GM21825 (cell line): ENCODE measurements around the gene MRTFB.
A peak's percentile ranks its signal among the peaks of the same experiment; 100 is the strongest.

Experiments used
- ATAC-seq: cut with Tn5 transposase; IDR thresholded peaks from one replicate; pipeline ENCODE4 v1.9.1; 2021; ENCODE audit warnings: mild to moderate bottlenecking, moderate library complexity; ENCODE audit not compliant: unreplicated experiment

MRTFB gene

DNA sequence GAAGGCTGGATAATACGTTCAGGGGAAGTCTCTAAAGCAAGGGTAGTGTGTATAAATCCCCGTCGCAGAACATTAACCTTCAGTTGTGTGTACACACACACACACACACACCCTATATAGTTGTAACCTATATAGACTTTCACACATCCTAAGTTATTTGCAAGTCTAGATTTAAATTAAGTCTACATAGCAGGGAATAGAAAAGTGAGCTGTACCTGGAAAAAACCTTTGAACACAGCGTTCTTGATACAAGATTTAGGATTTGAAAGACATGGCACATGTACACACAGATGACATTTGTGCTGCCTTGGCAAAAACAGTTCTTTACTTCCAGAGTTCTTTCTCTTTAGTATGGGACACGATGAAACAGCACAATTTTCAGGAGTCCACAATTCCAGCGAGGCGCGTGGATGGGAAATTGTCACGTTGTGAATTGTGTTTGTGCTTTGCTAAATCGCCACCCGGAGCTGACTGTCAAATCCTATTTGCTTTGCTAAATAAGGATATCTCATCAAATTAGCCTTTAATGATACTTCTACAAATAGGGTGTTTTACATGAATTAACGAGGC, 233.9 kb downstream of the MRTFB start:
- no peak for ATAC-seq

DNA sequence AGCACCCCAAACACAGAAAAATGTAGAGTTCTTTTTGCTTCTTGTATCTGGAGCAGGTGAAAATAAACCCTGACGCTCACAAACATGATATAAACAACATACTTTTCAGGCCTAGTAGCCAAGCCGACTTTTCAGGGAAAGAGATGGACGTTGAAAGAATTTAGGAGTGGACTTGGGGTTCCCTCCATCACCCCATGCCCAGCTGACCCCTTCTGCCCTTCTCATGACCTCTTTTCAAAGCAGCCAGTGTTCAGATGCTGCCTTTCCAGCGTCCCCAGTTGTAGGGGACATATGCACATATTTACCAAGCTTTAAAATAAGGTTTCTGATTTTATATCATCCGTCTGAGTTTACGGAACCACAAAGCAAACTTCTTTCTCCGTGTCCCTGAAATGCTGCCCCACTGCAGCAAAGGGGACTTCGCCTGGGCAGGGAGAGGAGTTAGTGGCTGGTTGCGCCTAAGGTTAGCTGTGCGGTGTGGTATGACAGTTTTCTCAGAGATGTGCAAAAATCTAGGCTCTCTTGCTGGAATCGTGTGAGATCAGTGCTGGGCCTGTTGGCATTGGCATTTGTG, 235.5 kb downstream of the MRTFB start:
- no peak for ATAC-seq

DNA sequence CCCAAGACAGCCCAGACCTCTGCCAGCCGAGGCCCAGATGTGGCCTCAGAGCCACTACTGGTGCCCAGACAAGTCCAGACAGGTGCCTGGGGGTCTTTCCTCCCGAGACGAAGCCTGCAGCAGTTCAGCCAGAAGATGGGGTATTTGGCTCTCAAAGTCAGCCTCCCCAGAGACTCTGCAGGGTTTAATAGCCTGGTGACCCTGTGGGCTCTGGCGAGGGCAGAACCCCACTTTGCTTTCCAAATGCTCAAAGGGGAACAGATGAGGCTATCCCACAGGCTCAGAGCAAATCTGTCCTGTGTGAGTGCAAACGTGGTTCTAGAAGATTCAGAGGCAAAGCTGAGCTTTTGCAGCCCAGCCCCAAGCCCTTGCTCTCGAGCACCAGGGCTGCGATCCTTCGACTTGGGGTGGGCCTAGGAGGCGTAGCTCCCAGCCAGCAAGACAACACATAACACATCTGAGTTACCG, 236.0 kb downstream of the MRTFB start:
- ATAC-seq: no peak

DNA sequence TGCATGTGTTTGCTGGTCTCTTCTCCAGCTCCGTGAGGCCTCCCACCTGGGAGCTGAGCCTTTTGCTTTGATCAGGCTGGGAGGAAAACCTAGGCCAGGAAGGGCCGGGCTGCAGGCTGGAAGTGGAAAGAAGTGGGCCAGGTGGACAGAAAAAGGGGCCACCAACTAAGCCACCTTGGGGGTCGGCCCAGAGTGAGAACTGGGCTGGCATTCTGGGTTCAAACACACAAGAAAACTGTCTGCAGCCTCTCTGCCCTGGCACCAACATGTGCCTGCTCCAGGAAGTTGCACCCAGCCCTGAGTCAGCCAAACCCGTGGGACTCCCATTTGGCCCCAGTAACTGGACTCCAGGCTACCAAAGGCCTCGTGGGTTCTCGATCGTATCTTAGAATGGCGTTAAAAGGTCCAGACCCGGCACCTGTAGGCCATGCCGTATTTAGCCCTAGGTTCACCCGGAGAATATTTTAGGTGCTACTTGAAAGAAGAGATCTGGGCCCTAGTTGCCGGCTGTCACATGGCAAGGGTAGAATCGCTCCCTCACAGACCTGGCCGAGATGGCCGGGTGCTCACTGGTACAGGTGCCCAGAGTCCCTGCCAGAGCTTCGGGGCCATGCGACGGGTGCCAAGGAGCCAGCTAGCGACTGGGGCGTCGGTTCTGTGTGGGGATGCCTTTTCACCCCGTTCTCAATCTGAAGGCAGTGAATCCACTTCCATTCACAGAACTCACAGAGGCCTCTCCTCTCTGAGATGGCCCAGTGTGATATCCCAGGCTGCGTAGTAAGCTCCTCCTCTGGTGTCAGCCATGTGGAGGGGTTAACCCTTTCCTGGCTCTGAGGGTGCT, 236.6 kb downstream of the MRTFB start:
- no peak for ATAC-seq

DNA sequence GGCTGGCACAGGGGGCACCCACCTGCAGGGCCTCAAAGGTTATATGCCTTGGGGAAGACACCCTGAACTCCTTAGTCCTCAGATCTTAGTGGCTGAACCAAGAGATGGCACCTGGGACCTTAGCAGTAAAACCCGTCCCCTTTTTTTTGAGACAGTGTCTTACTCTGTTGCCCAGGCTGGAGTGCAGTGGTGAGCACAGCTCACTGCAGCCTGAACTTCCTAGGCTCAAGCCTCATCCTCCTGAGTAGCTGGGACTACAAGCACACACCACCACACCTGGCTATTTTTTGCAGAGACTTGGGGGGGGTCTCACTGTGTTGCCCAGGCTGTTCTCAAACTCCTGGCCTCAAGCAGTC, 237.2 kb downstream of the MRTFB start:
- ATAC-seq: no peak

DNA sequence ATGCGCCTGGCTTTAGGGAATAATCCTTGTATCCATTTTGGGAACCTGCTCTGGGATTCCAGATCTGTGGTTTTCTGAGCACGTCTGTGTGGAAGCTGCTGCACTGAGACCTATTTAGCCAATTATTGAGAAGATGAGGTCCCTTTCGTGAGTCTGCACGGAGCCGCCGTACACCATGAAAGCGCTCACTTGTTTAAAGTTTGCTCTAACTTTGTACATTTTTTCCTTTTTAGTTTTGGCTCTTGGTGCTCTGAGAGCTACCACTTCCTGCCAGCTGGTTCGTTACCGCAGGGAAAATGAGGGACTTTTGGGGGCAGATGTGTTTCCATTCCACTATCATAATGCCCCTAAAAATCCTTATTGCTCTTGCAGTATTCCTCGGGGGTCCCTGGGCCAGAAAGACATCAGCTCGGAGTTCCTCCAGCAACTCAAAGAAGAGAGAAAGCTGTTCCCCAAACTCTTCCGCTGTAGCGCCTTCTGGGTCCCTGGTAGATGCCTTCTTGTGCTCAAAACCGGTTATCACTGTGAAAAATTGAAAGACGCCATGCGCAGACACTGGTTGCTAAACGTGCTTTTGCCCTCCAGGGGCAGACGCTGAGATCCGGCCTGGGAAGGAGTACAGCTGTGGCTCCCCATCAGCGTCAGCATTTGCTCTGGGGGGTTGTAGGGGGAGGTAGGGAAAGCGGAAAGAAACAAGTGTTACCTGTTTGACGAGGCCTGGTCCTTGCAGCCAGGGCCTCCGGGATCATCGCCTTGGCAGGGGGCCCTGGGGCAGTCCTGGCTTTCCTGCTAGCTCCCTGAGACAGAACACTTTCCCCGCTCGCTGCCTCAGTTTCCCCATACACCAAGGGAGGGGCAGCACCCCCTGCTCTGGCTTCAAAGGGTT, 238.1 kb downstream of the MRTFB start:
- no peak for ATAC-seq

DNA sequence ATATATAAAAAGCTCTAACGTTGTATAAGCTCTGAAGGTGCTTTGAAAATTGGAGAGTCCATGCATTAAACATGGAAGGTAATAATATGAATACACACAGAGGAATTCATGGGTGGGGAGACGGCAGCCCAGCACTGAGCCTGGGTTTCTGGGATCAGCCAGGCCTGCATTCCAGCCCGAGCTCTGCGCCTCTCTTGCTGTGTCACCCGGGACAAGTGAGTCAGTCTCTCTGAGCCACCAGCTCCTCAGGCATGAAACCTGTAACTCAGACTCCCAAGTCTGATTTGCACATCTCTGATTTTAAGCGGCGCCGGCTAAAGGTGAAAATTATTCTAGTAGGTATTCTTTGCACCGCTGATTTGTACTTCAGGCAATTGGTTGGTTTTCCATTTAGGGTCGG, 238.8 kb downstream of the MRTFB start:
- ATAC-seq: no peak

DNA sequence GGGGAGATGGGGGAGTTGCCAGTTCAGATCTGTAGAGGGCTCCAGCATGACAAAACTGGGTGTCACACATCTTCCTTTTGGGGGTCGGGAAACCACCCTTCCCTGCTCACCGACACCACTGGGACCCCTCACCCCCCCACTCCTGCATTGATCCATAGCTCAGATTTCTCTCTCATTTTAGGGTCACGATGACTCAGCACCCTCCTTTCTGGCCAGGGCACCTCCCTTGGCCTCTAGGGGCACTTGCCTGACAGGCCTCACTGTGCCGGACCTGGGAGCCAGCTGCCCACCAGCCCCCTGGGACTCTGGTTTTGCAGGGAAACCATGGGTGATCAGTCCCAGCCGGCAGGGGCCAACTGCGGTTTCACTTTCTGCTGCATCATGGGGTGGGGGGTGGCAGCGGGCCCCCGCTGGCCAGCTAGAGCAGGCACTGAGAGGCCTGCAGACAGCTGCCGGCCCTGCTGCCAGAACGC, 239.4 kb downstream of the MRTFB start:
- ATAC-seq: peak; percentile 66

DNA sequence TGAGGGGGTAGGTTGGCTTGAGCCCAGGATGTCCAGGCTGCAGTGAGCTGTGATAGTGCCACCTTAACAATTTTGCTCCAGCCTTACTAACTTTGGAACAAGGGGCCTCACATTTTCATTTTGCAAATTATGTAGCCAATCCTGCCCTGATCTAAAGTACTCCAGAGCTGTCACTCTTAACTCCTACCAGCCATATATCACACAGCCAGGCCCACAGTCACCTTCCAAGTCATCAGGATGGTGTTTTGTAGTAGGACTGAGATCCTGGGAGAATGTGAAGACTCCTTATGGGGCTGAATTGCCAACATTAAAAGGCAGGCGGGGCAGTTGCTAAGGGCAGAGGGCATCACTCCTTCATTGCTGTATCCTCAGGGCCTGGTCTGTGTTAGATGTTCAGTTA, 243.0 kb downstream of the MRTFB start:
- ATAC-seq: no peak

DNA sequence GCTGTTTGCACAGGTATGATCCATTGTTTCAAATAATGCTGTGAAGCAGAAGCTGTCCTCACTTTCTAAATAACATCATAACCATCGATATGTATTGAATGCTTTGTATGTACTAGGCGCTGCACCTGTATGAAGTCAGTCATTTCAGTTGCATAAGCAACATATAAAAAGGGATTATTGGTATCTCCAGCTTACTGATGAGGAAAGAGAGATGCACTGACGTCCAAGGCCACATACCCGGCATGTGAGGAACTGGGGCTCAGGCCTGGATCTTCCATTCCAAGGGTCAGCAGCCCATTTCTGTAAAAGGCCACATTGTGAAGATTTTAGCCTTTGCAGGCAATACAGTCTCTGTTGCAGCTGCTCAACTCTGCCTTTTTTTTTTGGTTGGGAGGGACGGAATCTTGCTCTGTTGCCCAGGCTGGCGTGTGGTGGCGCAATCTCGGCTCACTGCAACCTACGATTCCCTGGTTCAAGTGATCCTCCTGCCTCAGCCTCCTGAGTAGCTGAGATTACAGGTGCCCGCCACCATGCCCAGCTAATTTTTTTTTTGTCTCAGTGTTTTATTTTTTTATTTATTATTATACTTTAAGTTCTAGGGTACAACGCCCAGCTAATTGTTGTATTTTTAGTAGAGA, 244.7 kb downstream of the MRTFB start:
- ATAC-seq: no peak
